Measurements from ENCODE around the gene NOL7. TPM values are rescaled to one million over a fixed set of nuclear protein-coding genes. Genes with fewer than 3 reads are reported as not detected.

Gene NOL7
- total RNA-seq, 1 donor from 2014 or later: 79.5 TPM

DNA sequence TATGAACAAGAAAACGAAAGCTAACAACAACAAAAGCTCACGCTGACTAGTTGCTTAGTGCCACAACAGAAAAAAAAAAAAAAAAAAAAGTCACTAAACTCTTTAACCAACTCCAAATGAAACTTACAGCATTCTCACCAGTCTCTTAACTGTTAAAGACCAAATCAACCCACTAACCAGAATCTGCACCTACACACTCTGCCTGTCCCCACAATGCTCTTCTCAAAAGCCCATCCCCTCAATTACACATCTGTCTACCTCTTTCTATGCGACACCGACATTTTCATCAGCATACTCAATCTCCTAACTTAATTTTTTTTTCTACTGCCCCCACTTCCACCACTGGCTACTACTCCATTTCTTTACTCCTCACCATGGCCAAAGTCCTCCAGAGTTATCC is 34.3 kb downstream of the NOL7 start:
- H3K9ac ChIP-seq: no peak overlapping the region
- H2AFZ ChIP-seq (replicated peaks): no peak overlapping the region
- no peaks in the 10 kb centered on the region for H3K79me2 ChIP-seq (ENCODE audit: low read depth)
- Mint-ChIP-seq H3K27me3 (ENCODE audit: insufficient read depth, low read depth) (peaks cover 2% of the 10 kb centered on the region), H3K4me3 (no peak overlapping the region), H3K36me3 (peaks cover 5% of the 10 kb centered on the region), H3K4me1 (no peaks in the 10 kb centered on the region), H3K27ac (no peak overlapping the region), H3K9me3 (no peaks in the 10 kb centered on the region)
- no peak overlapping the region for H3K4me2 ChIP-seq
- H3K36me3 ChIP-seq: no peaks in the 10 kb centered on the region
- H3K4me3 ChIP-seq: no peak overlapping the region
- H3K9me3 ChIP-seq (ENCODE audit: low read depth): no peaks in the 10 kb centered on the region
- H3K27ac ChIP-seq: no peak overlapping the region
- TF ChIP-seq, protein P1, sequence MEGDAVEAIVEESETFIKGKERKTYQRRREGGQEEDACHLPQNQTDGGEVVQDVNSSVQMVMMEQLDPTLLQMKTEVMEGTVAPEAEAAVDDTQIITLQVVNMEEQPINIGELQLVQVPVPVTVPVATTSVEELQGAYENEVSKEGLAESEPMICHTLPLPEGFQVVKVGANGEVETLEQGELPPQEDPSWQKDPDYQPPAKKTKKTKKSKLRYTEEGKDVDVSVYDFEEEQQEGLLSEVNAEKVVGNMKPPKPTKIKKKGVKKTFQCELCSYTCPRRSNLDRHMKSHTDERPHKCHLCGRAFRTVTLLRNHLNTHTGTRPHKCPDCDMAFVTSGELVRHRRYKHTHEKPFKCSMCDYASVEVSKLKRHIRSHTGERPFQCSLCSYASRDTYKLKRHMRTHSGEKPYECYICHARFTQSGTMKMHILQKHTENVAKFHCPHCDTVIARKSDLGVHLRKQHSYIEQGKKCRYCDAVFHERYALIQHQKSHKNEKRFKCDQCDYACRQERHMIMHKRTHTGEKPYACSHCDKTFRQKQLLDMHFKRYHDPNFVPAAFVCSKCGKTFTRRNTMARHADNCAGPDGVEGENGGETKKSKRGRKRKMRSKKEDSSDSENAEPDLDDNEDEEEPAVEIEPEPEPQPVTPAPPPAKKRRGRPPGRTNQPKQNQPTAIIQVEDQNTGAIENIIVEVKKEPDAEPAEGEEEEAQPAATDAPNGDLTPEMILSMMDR (IDR thresholded peaks at IDR 0.05): no peak
- TF ChIP-seq EZH2 (IDR thresholded peaks at IDR 0.05): no peak
- TF ChIP-seq EZH2phosphoT487 (IDR thresholded peaks at IDR 0.05): no peak
- no peak for DNase-seq (ENCODE audit: low spot score)
- no peaks in the 10 kb centered on the region for H3K4me1 ChIP-seq
- H3K27me3 ChIP-seq: no peaks in the 10 kb centered on the region
- H3F3A ChIP-seq (ENCODE audit: low read depth): no peaks in the 10 kb centered on the region
- H4K20me1 ChIP-seq (ENCODE audit: low read depth): peaks cover 3% of the 10 kb centered on the region

DNA sequence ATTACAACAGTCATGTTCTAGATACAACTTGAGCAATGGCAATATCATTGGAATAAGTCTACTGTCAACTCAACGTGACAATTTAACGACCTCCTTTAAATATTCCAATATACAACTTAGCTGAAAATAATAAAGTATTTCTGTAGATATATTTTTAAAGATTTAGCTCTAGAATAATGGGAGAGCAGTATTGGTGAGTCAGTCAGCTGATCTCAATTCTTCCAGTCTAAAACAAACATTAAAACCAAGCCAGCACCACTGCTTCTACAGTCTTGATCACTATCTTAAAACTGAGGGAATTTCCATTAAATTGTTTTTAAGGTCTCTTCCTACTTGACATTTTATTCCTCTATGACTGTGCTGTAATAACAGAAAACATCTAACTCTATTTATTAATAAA is 38.2 kb downstream of the NOL7 start:
- no peaks in the 10 kb centered on the region for H3K27me3 ChIP-seq
- no peaks in the 10 kb centered on the region for H3F3A ChIP-seq (ENCODE audit: low read depth)
- no peaks in the 10 kb centered on the region for H3K4me1 Mint-ChIP-seq
- no peak overlapping the region for H3K27ac Mint-ChIP-seq
- no peak overlapping the region for H3K4me2 ChIP-seq
- no peak for DNase-seq (ENCODE audit: low spot score)
- peaks cover 18% of the 10 kb centered on the region for H3K79me2 ChIP-seq (ENCODE audit: low read depth)
- TF ChIP-seq EZH2 (IDR thresholded peaks at IDR 0.05) (no peak), EZH2phosphoT487 (IDR thresholded peaks at IDR 0.05) (no peak)
- TF ChIP-seq, protein P1 (IDR thresholded peaks at IDR 0.05): no peak
- no peak overlapping the region for H3K4me3 Mint-ChIP-seq
- no peak overlapping the region for H2AFZ ChIP-seq (replicated peaks)
- H3K9me3 ChIP-seq (ENCODE audit: low read depth): no peaks in the 10 kb centered on the region
- peaks cover 2% of the 10 kb centered on the region for H3K27me3 Mint-ChIP-seq (ENCODE audit: insufficient read depth, low read depth)
- H3K4me1 ChIP-seq: no peaks in the 10 kb centered on the region
- H3K36me3 ChIP-seq: no peaks in the 10 kb centered on the region
- peaks cover 3% of the 10 kb centered on the region for H4K20me1 ChIP-seq (ENCODE audit: low read depth)
- no peak overlapping the region for H3K9ac ChIP-seq
- peaks cover 4% of the 10 kb centered on the region for H3K36me3 Mint-ChIP-seq
- no peak overlapping the region for H3K27ac ChIP-seq
- H3K9me3 Mint-ChIP-seq: no peaks in the 10 kb centered on the region
- no peak overlapping the region for H3K4me3 ChIP-seq

DNA sequence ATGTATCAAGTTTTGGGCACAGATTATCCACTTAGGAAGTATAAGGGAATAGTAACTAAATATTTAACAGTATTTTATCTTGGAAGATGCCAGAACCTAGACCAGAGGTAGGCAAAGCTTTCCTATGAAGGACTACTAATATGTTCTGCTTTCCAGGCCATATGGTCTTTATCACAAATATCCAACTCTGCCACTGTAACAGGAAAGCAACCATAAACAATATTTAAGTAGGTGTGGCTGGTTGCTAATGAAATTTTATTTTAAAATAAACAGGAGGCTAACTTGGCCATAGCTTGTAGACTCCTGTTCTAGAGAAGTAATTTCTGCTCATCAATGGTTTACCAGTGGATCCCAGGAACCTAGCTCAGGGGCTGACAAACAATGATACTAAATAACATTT is 39.4 kb downstream of the NOL7 start:
- H3K27me3 ChIP-seq: no peaks in the 10 kb centered on the region
- Mint-ChIP-seq H3K4me1 (no peaks in the 10 kb centered on the region), H3K27ac (no peak overlapping the region), H3K27me3 (ENCODE audit: insufficient read depth, low read depth) (peaks cover 2% of the 10 kb centered on the region), H3K36me3 (peaks cover 4% of the 10 kb centered on the region), H3K4me3 (no peak overlapping the region), H3K9me3 (no peaks in the 10 kb centered on the region)
- DNase-seq (ENCODE audit: low spot score): no peak
- peaks cover 30% of the 10 kb centered on the region for H3K79me2 ChIP-seq (ENCODE audit: low read depth)
- H3K4me3 ChIP-seq: no peak overlapping the region
- peaks cover 3% of the 10 kb centered on the region for H4K20me1 ChIP-seq (ENCODE audit: low read depth)
- H3K9ac ChIP-seq: no peak overlapping the region
- no peaks in the 10 kb centered on the region for H3F3A ChIP-seq (ENCODE audit: low read depth)
- H3K36me3 ChIP-seq: no peaks in the 10 kb centered on the region
- no peaks in the 10 kb centered on the region for H3K4me1 ChIP-seq
- H3K27ac ChIP-seq: no peak overlapping the region
- TF ChIP-seq EZH2phosphoT487 (IDR thresholded peaks at IDR 0.05): no peak
- no peak for TF ChIP-seq EZH2 (IDR thresholded peaks at IDR 0.05)
- TF ChIP-seq, protein P1 (IDR thresholded peaks at IDR 0.05): no peak
- H2AFZ ChIP-seq (replicated peaks): no peak overlapping the region
- H3K4me2 ChIP-seq: no peak overlapping the region
- no peaks in the 10 kb centered on the region for H3K9me3 ChIP-seq (ENCODE audit: low read depth)

All from neural progenitor cell (in vitro differentiated cells).